ENCODE results near the gene MAGEA8. TPM values are rescaled to one million over a fixed set of nuclear protein-coding genes. Genes with fewer than 3 reads are reported as not detected.
"Not testable (repeated sequence)": the region's sequence is repeated elsewhere in the genome, so short reads cannot be mapped to it uniquely, and the experiment has no call there.

The MAGEA8 gene
- total and polyA plus RNA-seq, 2 donors = 0.07 TPM; not detected in 1

GRCh38 chrX:149916745-149917392 is 35.9 kb downstream of the MAGEA8 start:
- H3K4me1 ChIP-seq (ENCODE audit: control insufficient read depth in 2 of 2, insufficient read depth in 2 of 2, low read length in 2 of 2) = no peaks in the 10 kb centered on the region
- peak in 1 of 9 donors; percentile 30 for DNase-seq (ENCODE audit: low read depth in 6 of 9, low spot score in 9 of 9)

GRCh38 chrX:149923836-149924235 is 42.9 kb downstream of the MAGEA8 start:
- H3K36me3 ChIP-seq (ENCODE audit: control insufficient read depth in 2 of 2, insufficient read depth in 2 of 2, low read length in 1 of 2); H3K9me3 ChIP-seq (ENCODE audit: control insufficient read depth in 2 of 2, insufficient read depth in 1 of 2, low read length in 1 of 2); DNase-seq (ENCODE audit: low read depth in 6 of 9, low spot score in 9 of 9); H3K27ac ChIP-seq (ENCODE audit: low read depth in 1 of 2, low read length in 1 of 2); H3K4me1 ChIP-seq (ENCODE audit: control insufficient read depth in 2 of 2, insufficient read depth in 2 of 2, low read length in 2 of 2); H3K27me3 ChIP-seq (ENCODE audit: control insufficient read depth in 2 of 2, insufficient read depth in 1 of 2, low read length in 1 of 2); H3K4me3 ChIP-seq (ENCODE audit: low read length in 2 of 2): not testable (repeated sequence)
- WGBS = no CpG with 5 or more reads among the region's 4 CpGs

More at GRCh38 chrX:149916745-149917392, 35.9 kb downstream of the MAGEA8 start:
- Histone ChIP-seq H3K27me3 (ENCODE audit: control insufficient read depth in 2 of 2, insufficient read depth in 1 of 2, low read length in 1 of 2) (no peaks in the 10 kb centered on the region), H3K36me3 (ENCODE audit: control insufficient read depth in 2 of 2, insufficient read depth in 2 of 2, low read length in 1 of 2) (no peaks in the 10 kb centered on the region), H3K9me3 (ENCODE audit: control insufficient read depth in 2 of 2, insufficient read depth in 1 of 2, low read length in 1 of 2) (no peaks in the 10 kb centered on the region), H3K4me3 (ENCODE audit: low read length in 2 of 2) (no peak overlapping the region), H3K27ac (ENCODE audit: low read depth in 1 of 2, low read length in 1 of 2) (no peak overlapping the region)
- WGBS = 88% methylated on average over 3 of the region's 3 CpGs

- H3K4me3 ChIP-seq (ENCODE audit: low read length in 2 of 2); H3K4me1 ChIP-seq (ENCODE audit: control insufficient read depth in 2 of 2, insufficient read depth in 2 of 2, low read length in 2 of 2); H3K9me3 ChIP-seq (ENCODE audit: control insufficient read depth in 2 of 2, insufficient read depth in 1 of 2, low read length in 1 of 2); H3K27me3 ChIP-seq (ENCODE audit: control insufficient read depth in 2 of 2, insufficient read depth in 1 of 2, low read length in 1 of 2); H3K36me3 ChIP-seq (ENCODE audit: control insufficient read depth in 2 of 2, insufficient read depth in 2 of 2, low read length in 1 of 2); H3K27ac ChIP-seq (ENCODE audit: low read depth in 1 of 2, low read length in 1 of 2); DNase-seq (ENCODE audit: low read depth in 6 of 9, low spot score in 9 of 9): not testable (repeated sequence)
- WGBS = no CpG with 5 or more reads among the region's 5 CpGs
These were observed 43.5 kb downstream of the MAGEA8 start for GRCh38 chrX:149924434-149924833.

- H3K27ac ChIP-seq (ENCODE audit: low read depth in 1 of 2, low read length in 1 of 2); H3K36me3 ChIP-seq (ENCODE audit: control insufficient read depth in 2 of 2, insufficient read depth in 2 of 2, low read length in 1 of 2); H3K9me3 ChIP-seq (ENCODE audit: control insufficient read depth in 2 of 2, insufficient read depth in 1 of 2, low read length in 1 of 2); DNase-seq (ENCODE audit: low read depth in 6 of 9, low spot score in 9 of 9); H3K4me1 ChIP-seq (ENCODE audit: control insufficient read depth in 2 of 2, insufficient read depth in 2 of 2, low read length in 2 of 2); H3K27me3 ChIP-seq (ENCODE audit: control insufficient read depth in 2 of 2, insufficient read depth in 1 of 2, low read length in 1 of 2); H3K4me3 ChIP-seq (ENCODE audit: low read length in 2 of 2): not testable (repeated sequence)
- 88% methylated on average over 1 of the region's 8 CpGs for WGBS
These were observed 46.4 kb downstream of the MAGEA8 start for GRCh38 chrX:149927245-149927963.

GRCh38 chrX:149927964-149928258 is 46.9 kb downstream of the MAGEA8 start:
- not testable (repeated sequence) for H3K4me3 ChIP-seq (ENCODE audit: low read length in 2 of 2); H3K27ac ChIP-seq (ENCODE audit: low read depth in 1 of 2, low read length in 1 of 2); H3K27me3 ChIP-seq (ENCODE audit: control insufficient read depth in 2 of 2, insufficient read depth in 1 of 2, low read length in 1 of 2); H3K4me1 ChIP-seq (ENCODE audit: control insufficient read depth in 2 of 2, insufficient read depth in 2 of 2, low read length in 2 of 2); H3K9me3 ChIP-seq (ENCODE audit: control insufficient read depth in 2 of 2, insufficient read depth in 1 of 2, low read length in 1 of 2); DNase-seq (ENCODE audit: low read depth in 6 of 9, low spot score in 9 of 9); H3K36me3 ChIP-seq (ENCODE audit: control insufficient read depth in 2 of 2, insufficient read depth in 2 of 2, low read length in 1 of 2)
- no CpG with 5 or more reads among the region's 1 CpG for WGBS

- H3K9me3 ChIP-seq (ENCODE audit: control insufficient read depth in 2 of 2, insufficient read depth in 1 of 2, low read length in 1 of 2); H3K27ac ChIP-seq (ENCODE audit: low read depth in 1 of 2, low read length in 1 of 2): not testable (repeated sequence)
- 92% methylated on average over 1 of the region's 1 CpG for WGBS
These were observed 47.7 kb downstream of the MAGEA8 start for GRCh38 chrX:149928635-149929034.

GRCh38 chrX:149929400-149929799 is 48.4 kb downstream of the MAGEA8 start, which contains the start of gene HSFX4:
HSFX4 (plus strand) TSS chrX:149929573; CDS start chrX:149929645, 72 bp downstream.
- H3K4me3 ChIP-seq (ENCODE audit: low read length in 2 of 2); H3K9me3 ChIP-seq (ENCODE audit: control insufficient read depth in 2 of 2, insufficient read depth in 1 of 2, low read length in 1 of 2); H3K4me1 ChIP-seq (ENCODE audit: control insufficient read depth in 2 of 2, insufficient read depth in 2 of 2, low read length in 2 of 2); H3K27ac ChIP-seq (ENCODE audit: low read depth in 1 of 2, low read length in 1 of 2); H3K27me3 ChIP-seq (ENCODE audit: control insufficient read depth in 2 of 2, insufficient read depth in 1 of 2, low read length in 1 of 2); DNase-seq (ENCODE audit: low read depth in 6 of 9, low spot score in 9 of 9); H3K36me3 ChIP-seq (ENCODE audit: control insufficient read depth in 2 of 2, insufficient read depth in 2 of 2, low read length in 1 of 2): not testable (repeated sequence)
- 97% methylated on average over 2 of the region's 7 CpGs for WGBS

More at GRCh38 chrX:149928635-149929034, 47.7 kb downstream of the MAGEA8 start:
- not testable (repeated sequence) for H3K36me3 ChIP-seq (ENCODE audit: control insufficient read depth in 2 of 2, insufficient read depth in 2 of 2, low read length in 1 of 2); H3K4me1 ChIP-seq (ENCODE audit: control insufficient read depth in 2 of 2, insufficient read depth in 2 of 2, low read length in 2 of 2); DNase-seq (ENCODE audit: low read depth in 6 of 9, low spot score in 9 of 9); H3K27me3 ChIP-seq (ENCODE audit: control insufficient read depth in 2 of 2, insufficient read depth in 1 of 2, low read length in 1 of 2); H3K4me3 ChIP-seq (ENCODE audit: low read length in 2 of 2)

- not testable (repeated sequence) for DNase-seq (ENCODE audit: low read depth in 6 of 9, low spot score in 9 of 9); H3K4me3 ChIP-seq (ENCODE audit: low read length in 2 of 2)
These were observed 50.4 kb downstream of the MAGEA8 start for GRCh38 chrX:149931355-149931754.

GRCh38 chrX:149932150-149932549 is 51.2 kb downstream of the MAGEA8 start:
- not testable (repeated sequence) for H3K27ac ChIP-seq (ENCODE audit: low read depth in 1 of 2, low read length in 1 of 2); H3K4me1 ChIP-seq (ENCODE audit: control insufficient read depth in 2 of 2, insufficient read depth in 2 of 2, low read length in 2 of 2); H3K9me3 ChIP-seq (ENCODE audit: control insufficient read depth in 2 of 2, insufficient read depth in 1 of 2, low read length in 1 of 2); H3K27me3 ChIP-seq (ENCODE audit: control insufficient read depth in 2 of 2, insufficient read depth in 1 of 2, low read length in 1 of 2); DNase-seq (ENCODE audit: low read depth in 6 of 9, low spot score in 9 of 9); H3K4me3 ChIP-seq (ENCODE audit: low read length in 2 of 2); H3K36me3 ChIP-seq (ENCODE audit: control insufficient read depth in 2 of 2, insufficient read depth in 2 of 2, low read length in 1 of 2)
- WGBS = 94% methylated on average over 2 of the region's 2 CpGs

More at GRCh38 chrX:149931355-149931754, 50.4 kb downstream of the MAGEA8 start:
- H3K27ac ChIP-seq (ENCODE audit: low read depth in 1 of 2, low read length in 1 of 2); H3K4me1 ChIP-seq (ENCODE audit: control insufficient read depth in 2 of 2, insufficient read depth in 2 of 2, low read length in 2 of 2); H3K27me3 ChIP-seq (ENCODE audit: control insufficient read depth in 2 of 2, insufficient read depth in 1 of 2, low read length in 1 of 2); H3K9me3 ChIP-seq (ENCODE audit: control insufficient read depth in 2 of 2, insufficient read depth in 1 of 2, low read length in 1 of 2); H3K36me3 ChIP-seq (ENCODE audit: control insufficient read depth in 2 of 2, insufficient read depth in 2 of 2, low read length in 1 of 2): not testable (repeated sequence)
- WGBS = 93% methylated on average over 2 of the region's 4 CpGs

Measured in thymus (tissue), 11 donors.